ENCODE data around the gene ZNF783. TPM values are rescaled to one million over a fixed set of nuclear protein-coding genes. Genes with fewer than 3 reads are reported as not detected.

ZNF783 gene
- total RNA-seq, 1 experiment from 2014 or later: 24.3 TPM

DNA sequence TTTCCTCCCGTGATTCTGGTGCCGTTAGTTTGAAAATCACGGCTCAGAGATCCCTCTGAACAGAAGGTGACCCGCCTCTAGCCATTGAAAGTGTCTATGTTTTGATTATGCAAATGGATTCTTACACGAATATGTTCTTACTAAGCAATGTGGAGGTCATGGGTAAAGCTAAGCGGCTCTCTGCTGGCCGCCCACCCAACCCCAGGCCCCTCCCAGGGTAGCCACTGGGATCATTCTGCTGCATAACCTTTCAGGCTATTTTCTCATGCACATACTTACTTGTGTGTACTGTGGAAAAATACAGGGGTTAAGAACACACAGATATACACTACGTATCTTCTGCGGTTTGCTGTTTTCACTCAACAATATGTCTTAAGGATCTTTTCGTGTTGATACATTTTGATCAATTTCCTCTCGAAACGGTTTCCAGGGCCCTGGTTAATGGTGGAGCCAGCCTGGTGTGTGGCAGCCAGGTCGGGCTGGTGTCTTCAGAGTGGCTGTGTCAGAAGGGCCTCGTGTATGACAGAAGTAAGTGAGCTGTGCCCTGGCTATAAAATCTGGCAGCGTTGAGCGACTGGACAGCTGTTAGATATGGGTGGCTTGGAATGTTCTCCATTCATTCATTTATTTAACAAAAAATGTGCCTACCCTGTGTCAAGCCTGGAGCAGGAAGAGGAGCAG, 29.9 kb downstream of the ZNF783 start:
- peak overlapping the region; percentile 93 for H3K27ac ChIP-seq (ENCODE audit: low read length)
- H4K20me1 ChIP-seq (ENCODE audit: insufficient read depth, low read depth, low read length): no peaks in the 10 kb centered on the region
- H3K9me2 ChIP-seq (replicated peaks; ENCODE audit: insufficient read depth, low read length): no peaks in the 10 kb centered on the region
- no peaks in the 10 kb centered on the region for H3K9me3 ChIP-seq (ENCODE audit: low read length)
- H3K4me2 ChIP-seq (ENCODE audit: low read depth, low read length, poor library complexity, severe bottlenecking): peak overlapping the region; percentile 67
- H3K36me3 ChIP-seq (ENCODE audit: insufficient read depth, low read length): peaks cover 10% of the 10 kb centered on the region; the same call in 1 of the 2 replicates
- H3K4me1 ChIP-seq (ENCODE audit: low read length): peaks cover 37% of the 10 kb centered on the region
- H3K79me2 ChIP-seq (ENCODE audit: low read length): no peaks in the 10 kb centered on the region
- H3K27me3 ChIP-seq (ENCODE audit: low read length): no peaks in the 10 kb centered on the region
- DNase-seq: no peak
- H3K9ac ChIP-seq (ENCODE audit: low read length): peak overlapping the region; percentile 67
- peak overlapping the region; percentile 47 for H3K4me3 ChIP-seq (ENCODE audit: low read length)
- H2AFZ ChIP-seq (ENCODE audit: low read length): no peak overlapping the region

DNA sequence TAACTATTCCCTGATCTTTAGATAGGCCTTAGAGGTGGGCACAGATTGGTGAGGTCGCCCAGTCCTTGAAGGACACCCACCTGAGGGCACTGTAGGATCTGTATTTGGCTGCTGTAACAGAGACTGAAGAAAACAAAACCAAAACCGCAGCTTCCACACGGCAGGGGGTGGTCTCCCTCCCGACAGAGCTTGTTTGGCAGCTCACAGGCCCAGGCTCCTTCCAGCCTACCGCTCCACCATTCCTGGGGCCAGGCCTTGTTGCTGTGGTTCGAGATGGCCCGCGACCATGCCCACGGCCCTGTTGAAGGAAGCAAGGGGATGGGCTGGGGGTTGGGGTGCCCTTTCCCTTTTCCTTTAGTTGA, 30.4 kb downstream of the ZNF783 start:
- Histone ChIP-seq H4K20me1 (ENCODE audit: insufficient read depth, low read depth, low read length) (no peaks in the 10 kb centered on the region), H3K4me2 (ENCODE audit: low read depth, low read length, poor library complexity, severe bottlenecking) (no peak overlapping the region), H3K27ac (ENCODE audit: low read length) (peak overlapping the region; percentile 93), H2AFZ (ENCODE audit: low read length) (no peak overlapping the region), H3K79me2 (ENCODE audit: low read length) (no peaks in the 10 kb centered on the region), H3K4me3 (ENCODE audit: low read length) (no peak overlapping the region), H3K4me1 (ENCODE audit: low read length) (peaks cover 41% of the 10 kb centered on the region), H3K27me3 (ENCODE audit: low read length) (no peaks in the 10 kb centered on the region), H3K9me2 (replicated peaks; ENCODE audit: insufficient read depth, low read length) (no peaks in the 10 kb centered on the region), H3K36me3 (ENCODE audit: insufficient read depth, low read length) (peaks cover 13% of the 10 kb centered on the region; the same call in 1 of the 2 replicates), H3K9me3 (ENCODE audit: low read length) (no peaks in the 10 kb centered on the region), H3K9ac (ENCODE audit: low read length) (no peak overlapping the region)
- no peak for DNase-seq

DNA sequence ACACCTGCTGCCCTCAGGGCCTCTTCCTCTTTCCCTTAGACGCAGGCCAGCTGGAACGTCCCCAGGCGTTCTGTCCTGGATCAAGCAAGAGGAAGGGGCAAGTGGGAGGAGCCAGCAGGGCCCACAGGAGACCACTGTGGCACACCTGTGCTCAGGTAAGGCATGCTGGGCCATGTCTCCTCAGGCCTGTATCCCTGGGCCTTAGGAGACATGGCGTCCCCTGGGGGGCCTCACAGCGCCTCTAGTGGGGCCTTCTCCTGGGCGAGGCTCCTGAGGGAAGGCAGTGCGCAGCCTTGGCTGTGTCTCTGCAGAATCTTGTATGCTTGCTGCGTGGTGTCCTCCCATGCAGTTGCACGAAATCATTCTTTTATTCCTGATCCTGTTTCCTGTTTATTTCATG, 31.3 kb downstream of the ZNF783 start:
- no peaks in the 10 kb centered on the region for H3K27me3 ChIP-seq (ENCODE audit: low read length)
- no peaks in the 10 kb centered on the region for H3K9me3 ChIP-seq (ENCODE audit: low read length)
- no peak overlapping the region for H3K4me3 ChIP-seq (ENCODE audit: low read length)
- H3K4me2 ChIP-seq (ENCODE audit: low read depth, low read length, poor library complexity, severe bottlenecking): no peak overlapping the region
- H3K4me1 ChIP-seq (ENCODE audit: low read length): peaks cover 41% of the 10 kb centered on the region
- no peak for DNase-seq
- H3K9me2 ChIP-seq (replicated peaks; ENCODE audit: insufficient read depth, low read length): no peaks in the 10 kb centered on the region
- no peaks in the 10 kb centered on the region for H4K20me1 ChIP-seq (ENCODE audit: insufficient read depth, low read depth, low read length)
- no peak overlapping the region for H3K27ac ChIP-seq (ENCODE audit: low read length)
- peaks cover 13% of the 10 kb centered on the region; the same call in 1 of the 2 replicates for H3K36me3 ChIP-seq (ENCODE audit: insufficient read depth, low read length)
- H3K9ac ChIP-seq (ENCODE audit: low read length): no peak overlapping the region
- no peaks in the 10 kb centered on the region for H3K79me2 ChIP-seq (ENCODE audit: low read length)
- no peak overlapping the region for H2AFZ ChIP-seq (ENCODE audit: low read length)

DNA sequence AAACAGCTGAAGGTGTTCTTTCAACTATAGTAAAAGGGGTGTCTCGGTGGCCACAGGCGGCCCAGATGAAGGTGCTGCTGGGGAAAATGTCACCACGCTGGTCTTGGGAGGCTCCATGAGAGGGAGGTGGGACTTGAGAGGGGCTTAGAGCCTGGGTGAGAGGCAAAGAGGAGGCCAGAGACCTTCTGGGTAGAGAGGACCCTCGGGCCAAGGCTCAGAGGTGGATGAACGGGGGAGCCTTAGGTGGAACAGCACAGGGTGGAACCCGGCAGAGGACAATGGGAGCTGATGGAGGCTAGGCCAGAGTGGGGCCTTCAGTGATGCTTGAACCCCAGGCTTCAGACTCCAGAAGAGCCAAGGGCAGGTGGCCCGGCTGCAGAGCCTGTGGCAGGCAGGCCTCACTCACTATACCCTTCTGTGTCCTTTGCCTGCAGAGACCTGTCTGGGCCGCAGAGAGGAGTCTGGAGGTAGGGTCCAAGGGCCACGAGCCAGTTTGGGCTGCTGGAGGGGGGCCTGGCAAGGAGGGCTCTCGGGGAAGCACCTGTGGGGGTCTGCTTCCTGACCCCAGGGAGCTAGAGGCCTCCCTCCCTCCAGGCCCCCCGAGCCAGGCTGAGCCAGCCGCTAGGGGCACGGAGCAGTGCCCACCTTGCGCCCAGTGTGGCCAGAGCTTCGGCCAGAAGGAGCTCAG, 32.1 kb downstream of the ZNF783 start:
- Histone ChIP-seq H3K9me2 (replicated peaks; ENCODE audit: insufficient read depth, low read length) (no peaks in the 10 kb centered on the region), H3K79me2 (ENCODE audit: low read length) (no peaks in the 10 kb centered on the region), H3K4me1 (ENCODE audit: low read length) (peaks cover 41% of the 10 kb centered on the region), H3K9me3 (ENCODE audit: low read length) (no peaks in the 10 kb centered on the region), H3K27ac (ENCODE audit: low read length) (no peak overlapping the region), H3K4me3 (ENCODE audit: low read length) (no peak overlapping the region), H4K20me1 (ENCODE audit: insufficient read depth, low read depth, low read length) (no peaks in the 10 kb centered on the region), H2AFZ (ENCODE audit: low read length) (no peak overlapping the region), H3K4me2 (ENCODE audit: low read depth, low read length, poor library complexity, severe bottlenecking) (no peak overlapping the region), H3K9ac (ENCODE audit: low read length) (no peak overlapping the region), H3K27me3 (ENCODE audit: low read length) (no peaks in the 10 kb centered on the region), H3K36me3 (ENCODE audit: insufficient read depth, low read length) (peaks cover 13% of the 10 kb centered on the region; the same call in 1 of the 2 replicates)
- no peak for DNase-seq

DNA sequence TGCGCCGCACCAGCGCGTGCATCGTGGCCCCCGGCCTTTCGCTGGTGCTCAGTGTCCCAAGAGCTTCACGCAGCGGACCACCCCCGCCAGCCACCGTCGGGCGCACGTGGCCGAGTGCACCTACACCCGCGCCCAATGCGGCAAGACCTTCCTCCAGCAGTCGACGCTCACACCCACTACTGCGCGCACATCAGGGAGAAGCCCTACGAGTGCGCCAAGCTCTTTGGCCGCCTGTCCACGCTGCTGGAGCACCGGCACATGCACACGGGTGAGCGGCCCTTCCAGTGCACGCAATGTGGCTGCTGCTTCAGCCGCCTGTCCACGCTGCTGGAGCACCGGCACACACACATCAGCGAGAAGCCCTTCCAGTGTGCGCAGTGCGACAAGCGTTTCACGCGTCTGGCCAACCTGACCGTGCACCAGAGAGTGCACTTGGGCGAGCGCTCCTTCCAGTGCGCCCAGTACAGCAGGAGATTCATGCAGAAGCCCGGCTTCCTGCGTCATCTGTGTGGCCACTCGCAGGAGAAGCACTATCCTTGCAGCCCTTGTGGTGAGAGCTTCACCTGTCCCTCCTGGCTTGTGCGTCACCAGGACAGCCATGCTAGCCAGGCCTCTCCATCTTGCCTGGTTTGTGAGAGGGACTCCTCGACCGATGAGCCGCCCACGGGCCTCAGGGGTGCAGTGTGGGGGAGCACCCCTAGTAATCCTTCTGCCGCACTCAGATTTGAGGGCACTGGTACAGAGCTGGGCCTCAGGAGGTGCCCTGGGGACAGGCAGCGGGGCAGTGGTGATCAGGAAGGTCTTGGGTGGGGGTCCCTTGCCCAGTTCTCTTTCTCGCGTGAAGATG, 32.9 kb downstream of the ZNF783 start:
- Histone ChIP-seq H3K4me3 (ENCODE audit: low read length) (no peak overlapping the region), H2AFZ (ENCODE audit: low read length) (no peak overlapping the region), H3K9me2 (replicated peaks; ENCODE audit: insufficient read depth, low read length) (no peaks in the 10 kb centered on the region), H3K9me3 (ENCODE audit: low read length) (no peaks in the 10 kb centered on the region), H3K27ac (ENCODE audit: low read length) (no peak overlapping the region), H3K4me2 (ENCODE audit: low read depth, low read length, poor library complexity, severe bottlenecking) (no peak overlapping the region), H3K27me3 (ENCODE audit: low read length) (no peaks in the 10 kb centered on the region), H3K4me1 (ENCODE audit: low read length) (peaks cover 33% of the 10 kb centered on the region), H3K79me2 (ENCODE audit: low read length) (no peaks in the 10 kb centered on the region), H3K9ac (ENCODE audit: low read length) (no peak overlapping the region), H3K36me3 (ENCODE audit: insufficient read depth, low read length) (peaks cover 13% of the 10 kb centered on the region; the same call in 1 of the 2 replicates), H4K20me1 (ENCODE audit: insufficient read depth, low read depth, low read length) (no peaks in the 10 kb centered on the region)
- no peak for DNase-seq

DNA sequence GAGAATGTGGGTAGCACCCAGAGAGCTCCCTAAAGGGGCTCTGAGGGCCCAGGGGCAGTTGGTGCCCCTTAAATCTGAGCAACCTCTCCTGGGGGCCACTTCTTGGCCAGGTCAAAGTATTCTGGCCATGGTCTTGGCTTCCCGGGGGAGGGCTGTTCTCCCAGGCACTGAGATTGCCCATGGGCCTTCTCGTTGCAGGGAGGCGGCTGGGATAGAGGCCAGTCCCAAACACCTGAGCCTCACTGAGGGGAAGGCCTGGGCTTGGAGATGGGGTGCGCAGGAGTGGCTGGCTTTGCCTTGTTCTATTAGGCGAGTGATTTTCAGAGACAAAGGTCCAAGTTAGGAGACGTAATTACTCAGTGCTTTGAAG, 33.5 kb downstream of the ZNF783 start:
- Histone ChIP-seq H3K4me1 (ENCODE audit: low read length) (peaks cover 27% of the 10 kb centered on the region), H3K79me2 (ENCODE audit: low read length) (no peaks in the 10 kb centered on the region), H3K9ac (ENCODE audit: low read length) (no peak overlapping the region), H2AFZ (ENCODE audit: low read length) (no peak overlapping the region), H3K4me3 (ENCODE audit: low read length) (no peak overlapping the region), H3K4me2 (ENCODE audit: low read depth, low read length, poor library complexity, severe bottlenecking) (no peak overlapping the region), H3K9me2 (replicated peaks; ENCODE audit: insufficient read depth, low read length) (no peaks in the 10 kb centered on the region), H3K36me3 (ENCODE audit: insufficient read depth, low read length) (peaks cover 13% of the 10 kb centered on the region; the same call in 1 of the 2 replicates), H3K27me3 (ENCODE audit: low read length) (no peaks in the 10 kb centered on the region), H4K20me1 (ENCODE audit: insufficient read depth, low read depth, low read length) (no peaks in the 10 kb centered on the region), H3K9me3 (ENCODE audit: low read length) (no peaks in the 10 kb centered on the region), H3K27ac (ENCODE audit: low read length) (no peak overlapping the region)
- no peak for DNase-seq

DNA sequence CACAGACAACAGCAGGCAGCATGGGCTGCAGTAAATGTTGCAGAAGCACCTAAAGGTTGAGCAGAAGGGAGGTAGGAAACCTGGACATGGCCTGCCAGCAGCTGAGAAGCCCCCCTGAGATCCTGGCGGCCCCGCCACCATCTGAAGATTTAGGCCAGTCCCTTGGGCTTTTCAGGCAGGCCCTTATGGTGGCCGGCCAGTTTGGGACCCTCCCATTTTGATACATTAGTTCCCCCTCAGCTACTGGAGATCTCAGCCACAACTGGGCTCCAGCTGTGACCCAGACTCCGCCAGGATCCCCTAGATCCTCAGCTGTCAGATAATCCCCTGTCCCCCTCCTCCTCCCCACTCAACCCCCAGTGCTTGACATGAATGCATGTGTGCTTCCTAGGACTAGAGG, 34.4 kb downstream of the ZNF783 start:
- H3K9me2 ChIP-seq (replicated peaks; ENCODE audit: insufficient read depth, low read length): no peaks in the 10 kb centered on the region
- no peak overlapping the region for H3K4me2 ChIP-seq (ENCODE audit: low read depth, low read length, poor library complexity, severe bottlenecking)
- H3K27ac ChIP-seq (ENCODE audit: low read length): no peak overlapping the region
- peaks cover 18% of the 10 kb centered on the region for H3K4me1 ChIP-seq (ENCODE audit: low read length)
- no peak overlapping the region for H3K4me3 ChIP-seq (ENCODE audit: low read length)
- no peak overlapping the region for H3K9ac ChIP-seq (ENCODE audit: low read length)
- no peak overlapping the region for H2AFZ ChIP-seq (ENCODE audit: low read length)
- no peak for DNase-seq
- no peaks in the 10 kb centered on the region for H3K27me3 ChIP-seq (ENCODE audit: low read length)
- peaks cover 13% of the 10 kb centered on the region; the same call in 1 of the 2 replicates for H3K36me3 ChIP-seq (ENCODE audit: insufficient read depth, low read length)
- H4K20me1 ChIP-seq (ENCODE audit: insufficient read depth, low read depth, low read length): no peaks in the 10 kb centered on the region
- H3K79me2 ChIP-seq (ENCODE audit: low read length): no peaks in the 10 kb centered on the region
- no peaks in the 10 kb centered on the region for H3K9me3 ChIP-seq (ENCODE audit: low read length)

Measured in Karpas-422 (cell line).